Measurements from ENCODE around the gene MPPED1. TPM values are rescaled to one million over a fixed set of nuclear protein-coding genes. Genes with fewer than 3 reads are reported as not detected.
A peak's percentile ranks its signal among the peaks of the same experiment; 100 is the strongest.

The MPPED1 gene
- total RNA-seq, 2 donors from 2014 or later, result 0.11 to 0.59 TPM

DNA sequence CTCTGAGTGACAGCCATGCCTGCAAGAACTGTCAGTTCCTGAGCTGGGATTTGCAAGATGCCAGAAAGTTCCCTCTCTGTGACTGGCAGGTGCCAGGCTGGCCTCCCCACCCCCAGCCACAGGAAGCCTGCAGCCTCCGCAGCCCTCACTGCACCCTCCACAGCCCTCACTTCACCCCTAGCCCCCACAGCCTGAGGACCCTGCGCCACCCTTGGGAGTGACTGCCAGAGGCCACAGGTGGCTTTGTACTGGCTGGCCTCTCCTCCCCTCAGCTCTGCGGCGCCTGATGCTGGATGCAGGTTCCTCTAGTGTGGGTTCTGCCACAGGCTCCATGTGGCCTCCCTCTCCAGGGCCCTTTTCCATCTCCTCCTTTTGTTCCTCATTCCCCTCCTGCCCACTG lies 28.7 kb downstream of the MPPED1 start:
- no peak overlapping the region for H3K9ac ChIP-seq (ENCODE audit: extremely low read depth, low read length, poor library complexity, severe bottlenecking)
- H3K4me3 ChIP-seq (ENCODE audit: low read length), result no peak overlapping the region
- Mint-ChIP-seq H3K4me1 (no peaks in the 10 kb centered on the region), H3K9me3 (no peaks in the 10 kb centered on the region), H3K4me3 (no peak overlapping the region), H3K27me3 (ENCODE audit: insufficient read depth) (no peaks in the 10 kb centered on the region), H3K36me3 (ENCODE audit: low read depth) (no peaks in the 10 kb centered on the region), H3K27ac (no peak overlapping the region)
- no peaks in the 10 kb centered on the region for H3K4me1 ChIP-seq (ENCODE audit: control insufficient read depth, insufficient read depth, low read length)
- 95 to 100% methylated on average over 2 to 4 of the region's 4 CpGs for WGBS, 2 experiments (ENCODE audit: insufficient coverage in 1 of 2, insufficient read length in 1 of 2)
- H3K36me3 ChIP-seq (ENCODE audit: control insufficient read depth, insufficient read depth, low read length), result no peaks in the 10 kb centered on the region
- no peaks in the 10 kb centered on the region for H3K27me3 ChIP-seq (ENCODE audit: control insufficient read depth, insufficient read depth, low read length, poor library complexity, severe bottlenecking)
- H3K27ac ChIP-seq (ENCODE audit: low read depth, low read length), result no peak overlapping the region
- peak; percentile 36 for DNase-seq
- TF ChIP-seq, protein P1, sequence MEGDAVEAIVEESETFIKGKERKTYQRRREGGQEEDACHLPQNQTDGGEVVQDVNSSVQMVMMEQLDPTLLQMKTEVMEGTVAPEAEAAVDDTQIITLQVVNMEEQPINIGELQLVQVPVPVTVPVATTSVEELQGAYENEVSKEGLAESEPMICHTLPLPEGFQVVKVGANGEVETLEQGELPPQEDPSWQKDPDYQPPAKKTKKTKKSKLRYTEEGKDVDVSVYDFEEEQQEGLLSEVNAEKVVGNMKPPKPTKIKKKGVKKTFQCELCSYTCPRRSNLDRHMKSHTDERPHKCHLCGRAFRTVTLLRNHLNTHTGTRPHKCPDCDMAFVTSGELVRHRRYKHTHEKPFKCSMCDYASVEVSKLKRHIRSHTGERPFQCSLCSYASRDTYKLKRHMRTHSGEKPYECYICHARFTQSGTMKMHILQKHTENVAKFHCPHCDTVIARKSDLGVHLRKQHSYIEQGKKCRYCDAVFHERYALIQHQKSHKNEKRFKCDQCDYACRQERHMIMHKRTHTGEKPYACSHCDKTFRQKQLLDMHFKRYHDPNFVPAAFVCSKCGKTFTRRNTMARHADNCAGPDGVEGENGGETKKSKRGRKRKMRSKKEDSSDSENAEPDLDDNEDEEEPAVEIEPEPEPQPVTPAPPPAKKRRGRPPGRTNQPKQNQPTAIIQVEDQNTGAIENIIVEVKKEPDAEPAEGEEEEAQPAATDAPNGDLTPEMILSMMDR (conservative IDR thresholded peaks at IDR 0.05), result no peak
- H3K9me3 ChIP-seq (ENCODE audit: control insufficient read depth, low read length), result no peaks in the 10 kb centered on the region

DNA sequence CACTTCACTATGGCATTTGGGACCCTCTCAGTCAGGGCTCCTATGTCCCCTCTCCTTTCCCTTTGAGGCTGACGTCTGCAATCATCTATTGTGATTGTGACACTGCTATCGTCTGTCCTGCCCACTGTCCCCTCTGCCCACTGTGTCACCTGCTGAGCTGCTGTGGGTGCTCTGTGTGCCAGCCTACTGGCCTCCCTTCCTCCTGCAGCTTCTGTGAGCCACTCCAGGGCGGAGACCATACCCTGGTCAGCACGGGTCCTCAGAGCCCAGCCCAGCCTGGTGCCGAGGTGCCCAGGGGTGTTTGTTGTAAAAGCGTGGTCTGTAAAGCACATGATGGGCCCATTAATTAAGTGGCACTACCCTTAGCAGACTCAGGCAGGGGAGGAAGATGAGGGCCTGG lies 29.4 kb downstream of the MPPED1 start:
- Mint-ChIP-seq H3K27me3 (ENCODE audit: insufficient read depth) (no peaks in the 10 kb centered on the region), H3K4me1 (no peaks in the 10 kb centered on the region), H3K9me3 (no peaks in the 10 kb centered on the region), H3K4me3 (no peak overlapping the region), H3K36me3 (ENCODE audit: low read depth) (no peaks in the 10 kb centered on the region), H3K27ac (no peak overlapping the region)
- H3K36me3 ChIP-seq (ENCODE audit: control insufficient read depth, insufficient read depth, low read length), result no peaks in the 10 kb centered on the region
- no peaks in the 10 kb centered on the region for H3K9me3 ChIP-seq (ENCODE audit: control insufficient read depth, low read length)
- no peak overlapping the region for H3K4me3 ChIP-seq (ENCODE audit: low read length)
- H3K9ac ChIP-seq (ENCODE audit: extremely low read depth, low read length, poor library complexity, severe bottlenecking), result no peak overlapping the region
- DNase-seq, result peak; percentile 30
- 85 to 86% methylated on average over 4 to 6 of the region's 6 CpGs for WGBS, 2 experiments (ENCODE audit: insufficient coverage in 1 of 2, insufficient read length in 1 of 2)
- no peaks in the 10 kb centered on the region for H3K27me3 ChIP-seq (ENCODE audit: control insufficient read depth, insufficient read depth, low read length, poor library complexity, severe bottlenecking)
- H3K4me1 ChIP-seq (ENCODE audit: control insufficient read depth, insufficient read depth, low read length), result no peaks in the 10 kb centered on the region
- no peak overlapping the region for H3K27ac ChIP-seq (ENCODE audit: low read depth, low read length)
- TF ChIP-seq, protein P1 (conservative IDR thresholded peaks at IDR 0.05), result no peak

DNA sequence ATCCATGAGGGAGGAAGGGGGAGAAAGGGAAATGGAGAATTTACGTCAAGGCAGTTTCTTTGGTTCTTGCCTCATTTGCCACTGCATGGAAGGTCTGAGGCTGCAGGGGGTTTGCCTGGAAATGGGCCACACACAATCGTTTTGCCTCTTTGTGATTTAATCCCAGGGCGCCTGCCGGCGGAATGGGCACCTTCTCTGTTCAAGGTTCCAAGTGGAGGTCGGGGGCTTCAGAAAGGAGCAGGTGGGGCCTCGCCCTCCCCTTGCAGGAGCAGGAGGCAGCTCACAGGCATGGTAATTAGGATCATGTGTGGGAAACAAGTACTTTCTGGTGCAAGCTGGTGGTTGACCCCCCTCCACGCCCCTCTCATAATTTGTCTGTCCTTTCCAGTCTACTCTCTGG lies 29.9 kb downstream of the MPPED1 start:
- peak; percentile 36 for DNase-seq
- Histone ChIP-seq H3K4me3 (ENCODE audit: low read length) (no peak overlapping the region), H3K36me3 (ENCODE audit: control insufficient read depth, insufficient read depth, low read length) (no peaks in the 10 kb centered on the region), H3K9ac (ENCODE audit: extremely low read depth, low read length, poor library complexity, severe bottlenecking) (no peak overlapping the region), H3K9me3 (ENCODE audit: control insufficient read depth, low read length) (no peaks in the 10 kb centered on the region), H3K4me1 (ENCODE audit: control insufficient read depth, insufficient read depth, low read length) (no peaks in the 10 kb centered on the region), H3K27me3 (ENCODE audit: control insufficient read depth, insufficient read depth, low read length, poor library complexity, severe bottlenecking) (no peaks in the 10 kb centered on the region), H3K27ac (ENCODE audit: low read depth, low read length) (no peak overlapping the region)
- no peak overlapping the region for H3K4me3 Mint-ChIP-seq
- H3K9me3 Mint-ChIP-seq, result no peaks in the 10 kb centered on the region
- TF ChIP-seq, protein P1 (conservative IDR thresholded peaks at IDR 0.05), result no peak
- H3K36me3 Mint-ChIP-seq (ENCODE audit: low read depth), result no peaks in the 10 kb centered on the region
- H3K4me1 Mint-ChIP-seq, result no peaks in the 10 kb centered on the region
- WGBS, 2 experiments (ENCODE audit: insufficient coverage in 1 of 2, insufficient read length in 1 of 2), result 58 to 74% methylated on average over 8 of the region's 8 CpGs
- no peaks in the 10 kb centered on the region for H3K27me3 Mint-ChIP-seq (ENCODE audit: insufficient read depth)
- no peak overlapping the region for H3K27ac Mint-ChIP-seq
